Measurements from ENCODE around the gene RECK. TPM values are rescaled to one million over a fixed set of nuclear protein-coding genes. Genes with fewer than 3 reads are reported as not detected.

RECK gene
- total RNA-seq, 1 donor from 2014 or later: 5.7 TPM

- DNase-seq (ENCODE audit: low spot score in 2 of 2): no peak
- intact Hi-C loops (cut with DNase I): loop anchor here (5.0 kb wide), 1 partner anchor 115 kb away; the partner anchor contains the start of gene GNE
- TF ChIP-seq CTCF (IDR thresholded peaks at IDR 0.05): no peak
- H3K27ac ChIP-seq: peak overlapping the region; percentile 81 to 86
- H3K4me1 ChIP-seq: peaks cover 12 to 30% of the 10 kb centered on the region in 2 donors
- no peaks in the 10 kb centered on the region for H3K36me3 ChIP-seq
- peak overlapping the region; percentile 34 to 56 for H3K4me3 ChIP-seq
- H3K27me3 ChIP-seq: no peaks in the 10 kb centered on the region
- no peaks in the 10 kb centered on the region for H3K9me3 ChIP-seq
Measured at GRCh38 chr9:36142510-36143244, 106.0 kb downstream of the RECK start.

GRCh38 chr9:36143245-36143641 lies 106.5 kb downstream of the RECK start:
- no peaks in the 10 kb centered on the region for H3K36me3 ChIP-seq
- H3K4me1 ChIP-seq: peaks cover 17 to 34% of the 10 kb centered on the region in 2 donors
- intact Hi-C loops (cut with DNase I): loop anchor here (5.0 kb wide), 1 partner anchor 114 kb away; the partner anchor contains the start of gene GNE
- H3K9me3 ChIP-seq: no peaks in the 10 kb centered on the region
- H3K27ac ChIP-seq: peak overlapping the region; percentile 81 to 86
- TF ChIP-seq CTCF (IDR thresholded peaks at IDR 0.05): no peak
- H3K4me3 ChIP-seq: peak overlapping the region; percentile 34 to 56
- H3K27me3 ChIP-seq: no peaks in the 10 kb centered on the region
- DNase-seq (ENCODE audit: low spot score in 2 of 2): no peak

- no peaks in the 10 kb centered on the region for H3K36me3 ChIP-seq
- TF ChIP-seq CTCF (IDR thresholded peaks at IDR 0.05): no peak
- no peak for DNase-seq (ENCODE audit: low spot score in 2 of 2)
- H3K9me3 ChIP-seq: no peaks in the 10 kb centered on the region
- peak overlapping the region in 1 of 2 donors; percentile 19 for H3K27ac ChIP-seq
- intact Hi-C loops (cut with DNase I): loop anchor here (5.0 kb wide), 1 partner anchor 113 kb away; the partner anchor contains the start of gene GNE
- H3K27me3 ChIP-seq: no peaks in the 10 kb centered on the region
- H3K4me1 ChIP-seq: peaks cover 22 to 41% of the 10 kb centered on the region in 2 donors
- no peak overlapping the region for H3K4me3 ChIP-seq
Measured at GRCh38 chr9:36144309-36145232, 107.9 kb downstream of the RECK start.

GRCh38 chr9:36145970-36146369 lies 109.3 kb downstream of the RECK start:
- Histone ChIP-seq H3K27ac (no peak overlapping the region), H3K4me1 (peaks cover 22 to 38% of the 10 kb centered on the region in 2 donors), H3K36me3 (no peaks in the 10 kb centered on the region), H3K4me3 (no peak overlapping the region), H3K27me3 (no peaks in the 10 kb centered on the region), H3K9me3 (no peaks in the 10 kb centered on the region)
- intact Hi-C loops (cut with DNase I): no loop called here
- no peak for DNase-seq (ENCODE audit: low spot score in 2 of 2)
- no peak for TF ChIP-seq CTCF (IDR thresholded peaks at IDR 0.05)

- Histone ChIP-seq H3K4me3 (no peak overlapping the region), H3K27ac (peak overlapping the region in 1 of 2 donors; percentile 34), H3K4me1 (peaks cover 22 to 38% of the 10 kb centered on the region in 2 donors), H3K27me3 (no peaks in the 10 kb centered on the region), H3K9me3 (no peaks in the 10 kb centered on the region), H3K36me3 (peaks cover 0 to 6% of the 10 kb centered on the region in 2 donors)
- no peak for DNase-seq (ENCODE audit: low spot score in 2 of 2)
- no peak for TF ChIP-seq CTCF (IDR thresholded peaks at IDR 0.05)
- intact Hi-C loops (cut with DNase I): no loop called here
Measured at GRCh38 chr9:36146651-36147050, 109.9 kb downstream of the RECK start.

All from ascending aorta (tissue), 2 donors.